GM12892 (cell line): ENCODE data around the gene EFCC1.

Source experiments
- POLR2A ChIP-seq: IDR thresholded peaks from 2 replicates; pipeline ENCODE4 v1.6.1; 2011; ENCODE audit warnings: low read depth, low read length, control low read depth
- POLR2AphosphoS5 ChIP-seq: IDR thresholded peaks from 2 replicates; pipeline ENCODE4 v1.6.1; 2011; ENCODE audit warnings: low read depth, low read length, control low read depth
- TAF1 ChIP-seq: IDR thresholded peaks from 2 replicates; pipeline ENCODE4 v1.6.1; 2011; ENCODE audit warnings: low read depth, mild to moderate bottlenecking, control low read depth, low read length, borderline replicate concordance

GRCh38 chr3:128975276-128975675 lies 25.8 kb upstream of the EFCC1 start:
- TF ChIP-seq POLR2AphosphoS5 (no peak), TAF1 (no peak), POLR2A (no peak)
